ENCODE data around the gene SLC2A6. TPM values are rescaled to one million over a fixed set of nuclear protein-coding genes. Genes with fewer than 3 reads are reported as not detected.

The SLC2A6 gene
- total RNA-seq, 1 experiment from 2014 or later = 10.7 TPM

GRCh38 chr9:133472753-133473378 is 6.0 kb downstream of the SLC2A6 start:
- Histone ChIP-seq H3K9me3 (ENCODE audit: control insufficient read depth in 1 of 2, insufficient read depth in 1 of 2, low read depth in 1 of 2, low read length in 2 of 2) (no peaks in the 10 kb centered on the region), H2AFZ (ENCODE audit: low read depth, low read length, poor library complexity, severe bottlenecking) (no peak overlapping the region), H3K79me2 (ENCODE audit: insufficient read depth, low read length) (peaks cover 1% of the 10 kb centered on the region; the same call in 1 of the 2 replicates), H3K36me3 (ENCODE audit: control insufficient read depth in 1 of 2, insufficient read depth in 2 of 2, low read length in 2 of 2) (no peaks in the 10 kb centered on the region), H3K4me2 (ENCODE audit: low read length) (no peak overlapping the region), H3K4me1 (ENCODE audit: control insufficient read depth in 1 of 2, insufficient read depth in 2 of 2, low read length in 2 of 2) (peaks cover 2% of the 10 kb centered on the region in 2 experiments; a peak in 3 of 4 replicates), H3K27me3 (ENCODE audit: insufficient read depth, low read length) (no peaks in the 10 kb centered on the region), H3K27ac (ENCODE audit: low read depth, low read length) (no peak overlapping the region), H3K9ac (ENCODE audit: low read length) (no peak overlapping the region), H4K20me1 (ENCODE audit: insufficient read depth) (no peaks in the 10 kb centered on the region), H3K9me2 (ENCODE audit: insufficient read depth) (no peaks in the 10 kb centered on the region), H3K4me3 (replicated peaks in 1 of 2; ENCODE audit: low read depth in 1 of 2, low read length in 2 of 2) (no peak overlapping the region)
- no peak for TF ChIP-seq ATF3 (IDR thresholded peaks at IDR 0.05)
- TF ChIP-seq SP1 (IDR thresholded peaks at IDR 0.05; ENCODE audit: low read depth) = no peak
- TF ChIP-seq EZH2phosphoT487 (IDR thresholded peaks at IDR 0.05; ENCODE audit: borderline replicate concordance) = no peak
- TF ChIP-seq SRF (IDR thresholded peaks at IDR 0.05; ENCODE audit: low read depth) = no peak
- no peak for TF ChIP-seq RAD21 (IDR thresholded peaks at IDR 0.05; ENCODE audit: low read depth)
- no peak for TF ChIP-seq YY1 (IDR thresholded peaks at IDR 0.05; ENCODE audit: extremely low read depth, insufficient replicate concordance, low read depth, low read length)
- no peak for TF ChIP-seq POLR2AphosphoS5 (IDR thresholded peaks at IDR 0.05; ENCODE audit: low read depth, low read length)
- TF ChIP-seq TCF7L2 (IDR thresholded peaks at IDR 0.05; ENCODE audit: borderline replicate concordance, extremely low read depth, insufficient read depth, insufficient read length) = no peak
- TF ChIP-seq EZH2 (IDR thresholded peaks at IDR 0.05) = no peak
- TF ChIP-seq REST (IDR thresholded peaks at IDR 0.05; ENCODE audit: low read depth) = no peak
- no peak for TF ChIP-seq ELF1 (IDR thresholded peaks at IDR 0.05; ENCODE audit: borderline replicate concordance, low read depth)
- no peak for TF ChIP-seq ZFX (IDR thresholded peaks at IDR 0.05)
- POLR2A ChIA-PET = no interaction called here
- no TSS peak for BruUV-seq (replicated peaks)
- ATAC-seq (no peak), DNase-seq (ENCODE audit: low read depth, low spot score) (no peak)
- CTCF ChIA-PET = no interaction called here
- RAD21 ChIA-PET (ENCODE audit: low non-redundant PET in 1 of 2, low total read pairs in 2 of 2, uncharacterized antibody in 2 of 2, unreplicated experiment in 2 of 2) = no interaction called here
- intact Hi-C loops (cut with micrococcal nuclease) = no loop called here

All from HCT116 (cell line).